ENCODE measurements around the gene TEX11.
A peak's percentile ranks its signal among the peaks of the same experiment; 100 is the strongest.
"Not testable (repeated sequence)": the region's sequence is repeated elsewhere in the genome, so short reads cannot be mapped to it uniquely, and the experiment has no call there.

TEX11 gene

DNA sequence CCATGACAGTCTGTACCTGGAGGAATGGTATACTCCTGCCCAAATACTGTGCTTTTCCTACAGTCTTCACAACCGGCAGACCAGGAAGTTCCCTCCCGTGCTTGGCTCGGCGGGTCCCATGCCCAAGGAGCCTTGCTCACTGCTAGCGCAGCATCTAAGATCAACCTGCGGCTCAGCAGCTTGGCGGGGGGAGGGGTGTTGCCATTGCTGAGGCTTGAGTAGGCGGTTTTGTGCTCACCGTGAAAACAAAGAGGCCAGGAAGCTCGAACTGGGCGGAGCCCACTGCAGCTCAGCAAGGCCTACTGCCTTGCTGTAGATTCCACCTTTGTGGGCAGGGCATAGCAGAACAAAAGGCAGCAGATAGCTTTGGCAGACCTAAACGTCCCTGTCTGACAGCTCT, 152.7 kb downstream of the TEX11 start:
- no peak for DNase-seq (ENCODE audit: low read depth)

DNA sequence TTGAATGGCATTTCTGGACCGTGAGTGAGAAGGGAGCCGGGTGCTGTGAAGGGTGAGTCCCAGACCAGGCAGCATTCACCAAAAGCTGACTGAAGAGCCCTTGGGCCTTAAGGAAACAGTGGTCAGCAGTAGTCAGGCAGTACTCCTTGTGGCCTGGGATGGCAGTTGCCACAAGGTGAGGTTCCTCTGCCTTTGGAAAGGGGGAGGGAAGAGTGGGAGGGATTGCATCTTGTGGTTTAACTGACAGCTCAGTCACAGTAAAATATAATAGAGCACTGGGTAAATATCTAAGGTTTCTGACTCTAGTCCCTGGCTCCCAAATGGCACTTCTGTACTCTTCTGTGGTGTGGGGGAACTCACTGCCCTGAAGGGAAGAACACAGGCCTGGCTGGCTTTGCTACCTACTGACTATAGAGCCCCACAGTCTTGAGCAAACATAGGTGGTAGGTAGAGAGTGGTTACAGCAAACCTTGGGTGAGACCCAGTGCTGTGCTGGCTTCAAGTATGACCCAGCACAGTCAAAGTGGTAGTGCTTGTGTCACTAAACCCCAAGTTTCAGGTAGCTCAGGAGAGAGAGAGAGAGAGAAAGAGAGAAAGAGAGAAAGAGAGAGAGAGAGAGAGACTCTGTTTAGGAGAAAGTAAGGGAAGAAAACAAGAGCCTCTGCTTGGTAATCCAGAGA, 154.2 kb downstream of the TEX11 start:
- no peak for DNase-seq (ENCODE audit: low read depth)

DNA sequence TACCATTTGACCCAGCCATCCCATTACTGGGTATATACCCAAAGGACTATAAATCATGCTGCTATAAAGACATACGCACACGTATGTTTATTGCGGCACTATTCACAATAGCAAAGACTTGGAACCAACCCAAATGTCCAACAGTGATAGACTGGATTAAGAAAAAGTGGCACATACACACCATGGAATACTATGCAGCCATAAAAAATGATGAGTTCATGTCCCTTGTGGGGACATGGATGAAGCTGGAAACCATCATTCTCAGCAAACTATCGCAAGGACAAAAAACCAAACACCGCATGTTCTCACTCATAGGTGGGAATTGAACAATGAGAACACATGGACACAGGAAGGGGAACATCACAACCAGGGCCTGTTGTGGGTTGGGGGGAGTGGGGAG, 174.7 kb downstream of the TEX11 start:
- not testable (repeated sequence) for DNase-seq (ENCODE audit: low read depth)

DNA sequence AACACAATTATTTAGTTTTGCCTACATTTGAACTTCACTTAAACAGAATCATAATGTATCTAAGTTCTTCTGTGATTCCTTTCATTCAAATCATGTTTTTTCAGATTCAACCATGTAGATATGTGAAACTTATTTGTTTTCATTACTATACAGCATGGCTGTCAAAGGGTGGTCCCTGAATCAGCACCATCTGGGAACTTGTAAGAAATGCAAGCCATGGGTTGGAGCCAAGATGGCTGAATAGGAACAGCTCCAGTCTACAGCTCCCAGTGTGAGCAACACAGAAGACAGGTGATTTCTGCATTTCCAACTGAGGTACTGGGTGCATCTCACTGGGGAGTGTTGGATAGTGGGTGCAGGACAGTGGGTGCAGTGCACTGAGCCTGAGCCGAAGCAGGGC, 180.6 kb downstream of the TEX11 start:
- not testable (repeated sequence) for DNase-seq (ENCODE audit: low read depth)

- DNase-seq (ENCODE audit: low read depth), result no peak
Observed at GRCh38 chrX:70720721-70721120, 187.8 kb downstream of the TEX11 start.

- not testable (repeated sequence) for DNase-seq (ENCODE audit: low read depth)
Observed at GRCh38 chrX:70711336-70711735, 197.2 kb downstream of the TEX11 start.

DNA sequence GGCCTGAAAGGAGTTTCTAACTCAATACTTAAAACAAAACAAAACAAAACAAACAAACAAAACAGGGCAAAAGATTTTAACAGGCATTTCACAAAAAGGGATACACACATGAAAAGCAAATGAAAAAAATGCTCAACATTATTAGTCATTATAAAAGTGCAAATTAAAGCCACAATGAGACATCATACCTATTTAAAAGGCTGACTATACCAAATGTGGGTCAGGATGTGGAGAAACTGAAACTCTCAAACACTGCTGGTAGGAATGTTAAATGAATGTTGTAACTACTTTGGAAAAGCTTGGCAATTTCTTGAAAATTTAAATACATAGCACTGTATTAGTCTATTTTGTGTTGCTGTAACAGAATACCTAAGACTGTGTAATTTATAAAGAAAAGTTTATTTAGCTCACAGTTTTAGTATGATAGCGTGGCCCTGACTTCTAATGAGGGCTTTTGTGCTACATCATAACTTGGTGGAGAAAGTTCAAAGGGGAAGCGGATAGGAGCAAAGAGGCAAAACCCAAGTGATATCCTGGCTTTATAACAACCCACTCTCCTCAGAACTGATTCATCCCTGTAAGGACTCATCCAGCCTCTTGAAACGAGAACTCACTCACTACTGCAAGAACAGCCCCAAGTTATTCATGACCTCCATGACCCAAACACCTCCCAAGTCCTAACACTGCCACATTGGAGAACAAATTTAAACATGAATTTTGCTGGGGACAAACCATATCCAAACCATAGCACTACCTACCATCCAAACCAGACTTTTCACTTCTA, 214.0 kb downstream of the TEX11 start:
- DNase-seq (ENCODE audit: low read depth), result no peak

DNA sequence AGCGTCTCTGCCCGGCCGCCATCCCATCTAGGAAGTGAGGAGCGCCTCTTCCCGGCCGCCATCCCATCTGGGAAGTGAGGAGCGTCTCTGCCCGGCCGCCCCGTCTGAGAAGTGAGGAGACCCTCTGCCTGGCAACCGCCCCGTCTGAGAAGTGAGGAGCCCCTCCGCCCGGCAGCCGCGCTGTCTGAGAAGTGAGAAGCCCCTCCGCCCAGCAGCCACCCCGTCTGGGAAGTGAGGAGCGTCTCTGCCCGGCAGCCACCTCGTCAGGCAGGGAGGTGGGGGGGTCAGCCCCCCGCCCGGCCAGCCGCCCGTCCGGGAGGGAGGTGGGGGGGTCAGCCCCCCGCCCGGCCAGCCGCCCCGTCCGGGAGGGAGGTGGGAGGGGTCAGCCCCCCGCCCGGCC, 229.1 kb downstream of the TEX11 start:
- DNase-seq (ENCODE audit: low read depth), result not testable (repeated sequence)

GRCh38 chrX:70675284-70675683, 233.2 kb downstream of the TEX11 start:
- no peak for DNase-seq (ENCODE audit: low read depth)

- no peak for DNase-seq (ENCODE audit: low read depth)
Observed at GRCh38 chrX:70672326-70672725, 236.2 kb downstream of the TEX11 start.

DNA sequence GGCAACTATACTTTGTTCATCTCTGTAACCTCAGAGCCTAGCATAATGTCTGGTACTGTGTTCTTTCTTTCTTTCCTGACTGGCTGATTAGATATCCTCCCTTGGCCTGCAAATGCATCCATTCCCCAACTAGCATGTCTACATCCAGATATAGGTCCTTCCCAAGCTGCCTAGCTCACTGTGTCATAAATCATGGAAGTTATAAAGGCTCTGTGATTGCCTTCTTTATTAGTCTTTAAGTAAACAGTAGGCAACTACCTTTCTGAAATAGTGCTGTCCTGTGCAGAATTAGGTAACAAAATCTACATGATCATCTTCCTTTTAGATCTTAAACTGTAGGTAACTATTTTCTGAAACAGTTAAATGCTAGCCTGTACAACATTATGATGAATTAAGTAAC, 239.4 kb downstream of the TEX11 start:
- no peak for DNase-seq (ENCODE audit: low read depth)

DNA sequence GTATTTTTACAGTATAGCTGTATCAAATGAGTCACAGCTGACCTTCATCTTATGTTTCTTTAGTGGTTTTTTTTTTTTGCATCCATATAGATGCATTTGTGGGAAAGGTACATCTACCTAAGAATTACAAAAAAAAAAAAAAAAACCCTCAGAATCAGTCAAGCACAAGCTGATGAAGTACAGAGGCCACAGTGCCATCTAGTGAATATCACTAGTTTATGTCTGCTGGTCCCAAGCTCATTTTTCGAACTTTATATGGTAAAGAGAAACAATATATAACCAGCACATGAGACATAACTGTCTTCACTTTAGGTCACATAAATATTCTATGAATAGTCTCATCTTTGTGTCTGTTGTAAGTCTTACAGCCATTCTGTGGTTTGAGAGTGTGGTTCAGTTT, 243.8 kb downstream of the TEX11 start:
- DNase-seq (ENCODE audit: low read depth), result peak; percentile 36

- not testable (repeated sequence) for DNase-seq (ENCODE audit: low read depth)
Observed at GRCh38 chrX:70661124-70661523, 247.4 kb downstream of the TEX11 start.

- DNase-seq (ENCODE audit: low read depth), result not testable (repeated sequence)
Observed at GRCh38 chrX:70657546-70657945, 251.0 kb downstream of the TEX11 start.

DNA sequence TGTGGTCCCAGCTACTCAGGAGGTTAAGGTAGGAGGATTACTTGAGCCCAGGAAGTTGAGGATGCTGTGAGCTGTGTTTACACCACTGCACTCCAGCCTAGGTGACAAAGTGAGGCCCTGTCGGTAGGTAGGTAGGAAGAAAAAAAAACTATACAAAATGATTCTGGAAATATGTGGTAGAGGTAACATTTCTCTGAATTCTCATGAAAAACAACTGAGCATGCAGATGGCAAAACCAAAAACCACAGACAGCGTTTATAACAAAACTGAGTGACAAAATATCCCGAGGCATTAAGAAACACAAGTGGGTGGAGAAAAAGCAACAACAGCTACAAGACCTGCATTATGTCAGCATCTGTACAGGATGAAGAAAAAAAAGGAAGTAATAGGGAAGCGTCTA, 252.2 kb downstream of the TEX11 start:
- DNase-seq (ENCODE audit: low read depth), result no peak

DNA sequence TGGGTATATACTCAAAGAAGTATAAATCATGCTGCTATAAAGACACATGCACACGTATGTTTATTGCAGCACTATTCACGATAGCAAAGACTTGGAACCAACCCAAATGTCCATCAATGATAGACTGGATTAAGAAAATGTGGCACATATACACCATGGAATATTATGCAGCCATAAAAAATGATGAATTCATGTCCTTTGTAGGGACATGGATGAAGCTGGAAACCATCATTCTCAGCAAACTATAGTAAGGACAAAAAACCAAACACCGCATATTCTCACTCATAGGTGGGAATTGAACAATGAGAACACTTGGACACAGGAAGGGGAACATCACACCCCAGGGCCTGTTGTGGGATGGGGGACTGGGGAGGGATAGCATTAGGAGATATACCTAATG, 260.6 kb downstream of the TEX11 start:
- DNase-seq (ENCODE audit: low read depth), result not testable (repeated sequence)

DNA sequence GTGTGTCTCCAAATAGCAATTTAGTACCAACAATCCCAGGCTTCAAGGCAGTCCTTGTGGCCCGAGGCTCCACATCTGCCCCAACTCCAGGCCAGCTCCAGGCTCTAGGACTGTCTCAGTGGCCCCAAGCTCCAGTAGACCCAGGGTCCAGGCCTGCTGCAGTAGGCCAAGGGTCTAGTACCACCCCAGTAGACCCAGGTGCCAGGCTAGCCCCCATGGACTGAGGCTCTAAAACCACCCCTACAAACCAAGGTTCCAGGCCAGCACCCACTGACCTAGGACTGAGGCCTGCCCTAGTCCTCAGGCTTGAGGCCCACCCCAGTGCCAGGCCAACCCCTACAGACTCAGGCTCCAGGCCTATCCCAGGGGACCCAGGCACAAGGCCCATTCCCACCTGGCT, 272.3 kb downstream of the TEX11 start:
- no peak for DNase-seq (ENCODE audit: low read depth)

DNA sequence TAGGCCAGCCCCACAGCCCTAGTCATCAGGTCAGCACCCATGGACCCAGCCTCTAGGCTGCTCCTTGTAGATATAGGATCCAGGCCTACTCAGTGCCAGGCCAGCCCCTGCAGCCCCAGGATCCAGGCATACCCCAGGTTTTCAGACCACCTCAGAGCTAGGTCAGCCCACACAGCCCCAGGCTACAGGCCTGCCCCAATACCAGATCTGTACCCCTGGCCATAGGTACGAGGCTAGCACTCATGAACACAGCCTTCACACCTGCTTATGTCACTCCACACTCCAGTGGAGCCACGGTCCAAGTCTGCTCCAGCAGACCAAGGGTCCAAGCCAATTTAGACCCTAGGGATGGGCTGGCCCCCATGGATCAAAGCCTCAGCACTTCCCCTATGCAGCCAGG, 272.8 kb downstream of the TEX11 start:
- DNase-seq (ENCODE audit: low read depth), result no peak

- DNase-seq (ENCODE audit: low read depth), result no peak
Observed at GRCh38 chrX:70635227-70635626, 273.3 kb downstream of the TEX11 start.

DNA sequence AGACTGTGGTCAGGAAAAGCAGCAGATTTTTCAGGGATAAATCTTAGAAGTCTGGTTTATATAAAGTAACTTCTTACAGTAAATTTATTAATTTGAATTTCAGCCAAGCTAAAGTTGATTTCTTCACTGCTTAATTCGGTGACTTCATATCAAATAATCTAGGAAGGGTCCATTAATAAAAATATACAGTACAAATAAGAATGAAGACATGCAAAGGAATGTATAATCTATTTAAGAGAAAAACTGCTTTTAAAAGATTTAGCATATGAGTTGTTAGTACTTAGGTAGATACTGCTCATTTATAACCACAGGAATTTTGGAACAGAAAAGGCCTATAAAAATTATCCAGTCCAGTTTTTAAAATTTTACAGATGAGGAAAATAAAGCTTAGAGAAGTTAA, 286.8 kb downstream of the TEX11 start:
- DNase-seq (ENCODE audit: low read depth), result no peak

DNA sequence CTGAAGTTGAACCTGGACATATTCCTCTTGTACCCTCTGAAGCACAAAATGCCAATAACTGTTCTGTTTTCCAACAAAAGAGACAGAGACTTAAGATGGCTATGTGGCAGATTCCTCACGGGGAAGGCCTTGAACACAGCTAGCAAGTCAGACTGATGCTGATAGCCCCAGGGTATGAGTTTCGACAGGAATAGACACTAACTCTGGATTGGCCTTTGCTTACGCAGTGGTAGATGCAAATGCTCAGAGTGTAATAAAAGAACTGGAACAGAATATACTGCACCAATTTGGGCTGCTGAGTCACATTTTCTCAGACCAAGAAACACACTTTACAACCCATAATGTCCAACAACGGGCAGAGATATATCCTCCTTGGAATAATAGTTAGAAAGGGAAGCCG, 290.0 kb downstream of the TEX11 start:
- DNase-seq (ENCODE audit: low read depth), result peak; percentile 7

GRCh38 chrX:70613295-70613694, 295.2 kb downstream of the TEX11 start:
- peak; percentile 60 for DNase-seq (ENCODE audit: low read depth)

GRCh38 chrX:70605352-70605751, 303.2 kb downstream of the TEX11 start:
- DNase-seq (ENCODE audit: low read depth), result no peak

DNA sequence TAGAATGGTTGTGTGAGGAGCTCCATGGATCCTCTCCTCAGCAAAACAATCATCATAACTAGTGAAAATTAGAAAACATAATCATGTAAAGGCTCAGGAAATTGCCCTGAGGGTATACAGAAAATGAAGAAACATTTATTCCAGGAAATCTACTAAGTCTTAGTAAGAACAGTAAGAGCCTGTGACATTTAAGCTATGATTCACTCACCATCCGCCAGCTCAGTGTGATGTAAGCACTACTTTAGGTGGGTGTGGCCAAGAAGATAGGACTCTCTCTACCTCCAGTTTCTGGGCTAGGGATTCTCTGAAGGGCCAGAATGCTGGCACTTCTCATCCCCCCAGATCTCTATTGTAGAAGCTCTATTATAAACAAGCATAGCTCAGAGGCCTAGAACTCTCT, 316.4 kb downstream of the TEX11 start:
- DNase-seq (ENCODE audit: low read depth), result peak; percentile 78

Measured in EH (cell line).